Neural crest cell (in vitro differentiated cells): Measurements from ENCODE around the gene MTHFD2L. TPM values are rescaled to one million over a fixed set of nuclear protein-coding genes. Genes with fewer than 3 reads are reported as not detected.

Experiments used
- DNase-seq: peaks from one replicate; pipeline ENCODE4 v3.0.0; 2021; ENCODE audit warnings: low read depth, mixed read lengths, low spot score
- H3K27ac Mint-ChIP-seq: one replicate; pipeline ENCODE4 v1.8.0; 2021; ENCODE audit warnings: mild to moderate bottlenecking, mixed read lengths; ENCODE audit not compliant: unreplicated experiment
- H3K27me3 Mint-ChIP-seq: 2 replicates; pipeline ENCODE4 v1.8.0; 2021; ENCODE audit warnings: low read depth, mild to moderate bottlenecking, mixed read lengths
- H3K36me3 Mint-ChIP-seq: 2 replicates; pipeline ENCODE4 v1.8.0; 2021; ENCODE audit warnings: low read depth, mild to moderate bottlenecking, mixed read lengths
- H3K4me1 Mint-ChIP-seq: 2 replicates; pipeline ENCODE4 v1.8.0; 2021; ENCODE audit warnings: mixed read lengths
- H3K4me3 Mint-ChIP-seq: one replicate; pipeline ENCODE4 v1.8.0; 2021; ENCODE audit warnings: mild to moderate bottlenecking, mixed read lengths
- H3K9me3 Mint-ChIP-seq: 2 replicates; pipeline ENCODE4 v1.8.0; 2021; ENCODE audit warnings: mixed read lengths
- CTCF ChIP-seq: fragments of 200-600 bp; sonication (generic); conservative IDR thresholded peaks from 2 replicates; pipeline ENCODE4 v1.5.0; 2021; ENCODE audit warnings: antibody characterized with exemption, mild to moderate bottlenecking
- total RNA-seq: library from RNA; stranded (reverse); gene quantifications from 2 replicates; pipeline ENCODE4 v1.2.1, GENCODE V29; 2021

The MTHFD2L gene
- total RNA-seq, 1 donor from 2014 or later: 19.9 TPM

GRCh38 chr4:74263551-74263950 lies 105.6 kb downstream of the MTHFD2L start:
- DNase-seq: no peak
- TF ChIP-seq CTCF: no peak
- Mint-ChIP-seq H3K27ac (no peak overlapping the region), H3K27me3 (no peaks in the 10 kb centered on the region), H3K4me3 (no peak overlapping the region), H3K4me1 (no peaks in the 10 kb centered on the region), H3K36me3 (no peaks in the 10 kb centered on the region), H3K9me3 (no peaks in the 10 kb centered on the region)

DNA sequence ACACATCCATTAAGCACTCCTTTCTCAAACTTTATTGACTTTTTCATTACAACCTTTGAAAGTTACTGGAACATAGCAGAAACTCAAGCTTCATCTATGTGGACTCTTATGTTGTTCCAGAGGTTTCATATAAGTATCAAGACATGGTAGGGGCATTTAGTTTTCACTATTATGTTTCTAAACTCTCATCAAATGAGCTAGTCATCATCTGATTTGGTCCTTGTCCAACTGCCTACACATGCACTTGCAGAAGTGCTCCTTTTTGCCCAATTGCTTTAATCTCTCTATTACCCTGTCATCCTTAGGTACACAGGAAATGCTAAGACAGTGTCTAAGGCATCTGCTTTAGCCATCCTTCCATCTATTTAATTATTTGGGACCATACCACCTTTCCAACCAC lies 108.2 kb downstream of the MTHFD2L start:
- no peak for DNase-seq
- no peak for TF ChIP-seq CTCF
- H3K4me1 Mint-ChIP-seq: no peaks in the 10 kb centered on the region
- no peaks in the 10 kb centered on the region for H3K27me3 Mint-ChIP-seq
- no peaks in the 10 kb centered on the region for H3K36me3 Mint-ChIP-seq
- no peak overlapping the region for H3K4me3 Mint-ChIP-seq
- H3K9me3 Mint-ChIP-seq: no peaks in the 10 kb centered on the region
- H3K27ac Mint-ChIP-seq: no peak overlapping the region

- H3K9me3 Mint-ChIP-seq: no peaks in the 10 kb centered on the region
- H3K36me3 Mint-ChIP-seq: no peaks in the 10 kb centered on the region
- H3K4me1 Mint-ChIP-seq: no peaks in the 10 kb centered on the region
- H3K27ac Mint-ChIP-seq: no peak overlapping the region
- no peak for DNase-seq
- H3K4me3 Mint-ChIP-seq: no peak overlapping the region
- H3K27me3 Mint-ChIP-seq: no peaks in the 10 kb centered on the region
- TF ChIP-seq CTCF: no peak
Observed at GRCh38 chr4:74267998-74268606, 110.2 kb downstream of the MTHFD2L start.

- no peak overlapping the region for H3K4me3 Mint-ChIP-seq
- no peaks in the 10 kb centered on the region for H3K4me1 Mint-ChIP-seq
- no peak for DNase-seq
- no peaks in the 10 kb centered on the region for H3K9me3 Mint-ChIP-seq
- TF ChIP-seq CTCF: no peak
- H3K36me3 Mint-ChIP-seq: no peaks in the 10 kb centered on the region
- H3K27me3 Mint-ChIP-seq: no peaks in the 10 kb centered on the region
- H3K27ac Mint-ChIP-seq: no peak overlapping the region
Observed at GRCh38 chr4:74268643-74269042, 110.7 kb downstream of the MTHFD2L start.

DNA sequence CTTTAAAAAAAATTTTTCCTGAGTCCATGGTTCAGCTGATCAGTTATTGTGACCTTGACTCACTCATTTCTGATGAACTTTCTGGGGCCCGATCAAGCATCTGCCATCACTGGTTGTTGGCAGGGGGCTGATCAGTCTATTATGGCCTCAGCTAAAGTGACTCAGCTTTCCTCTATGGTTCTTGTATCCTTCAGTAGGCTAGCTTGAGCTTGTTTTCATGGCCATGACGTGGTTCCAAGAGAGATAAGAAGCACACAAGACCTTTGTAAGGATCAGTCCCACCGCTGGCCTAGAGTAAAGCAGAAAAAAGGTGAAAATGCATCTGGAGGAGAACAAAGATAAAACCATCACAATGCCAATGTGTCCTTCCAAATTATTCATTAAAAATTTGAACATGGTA lies 120.6 kb downstream of the MTHFD2L start:
- no peak for TF ChIP-seq CTCF
- no peaks in the 10 kb centered on the region for H3K9me3 Mint-ChIP-seq
- no peak overlapping the region for H3K4me3 Mint-ChIP-seq
- H3K4me1 Mint-ChIP-seq: no peaks in the 10 kb centered on the region
- DNase-seq: no peak
- no peaks in the 10 kb centered on the region for H3K27me3 Mint-ChIP-seq
- H3K36me3 Mint-ChIP-seq: no peaks in the 10 kb centered on the region
- H3K27ac Mint-ChIP-seq: no peak overlapping the region

- no peaks in the 10 kb centered on the region for H3K27me3 Mint-ChIP-seq
- DNase-seq: no peak
- H3K36me3 Mint-ChIP-seq: no peaks in the 10 kb centered on the region
- no peaks in the 10 kb centered on the region for H3K4me1 Mint-ChIP-seq
- no peak for TF ChIP-seq CTCF
- no peak overlapping the region for H3K27ac Mint-ChIP-seq
- no peak overlapping the region for H3K4me3 Mint-ChIP-seq
- no peaks in the 10 kb centered on the region for H3K9me3 Mint-ChIP-seq
Observed at GRCh38 chr4:74279716-74280115, 121.8 kb downstream of the MTHFD2L start.
